K562 (cell line): ENCODE results near the gene KCNC3. TPM values are rescaled to one million over a fixed set of nuclear protein-coding genes. Genes with fewer than 3 reads are reported as not detected.

Source experiments
- CBX2 ChIP-seq: fragments of 200-600 bp; sonication (generic); IDR thresholded peaks from one replicate; pipeline ENCODE4 v1.6.1; 2012; ENCODE audit warnings: mild to moderate bottlenecking, low read length, inconsistent platforms; ENCODE audit not compliant: insufficient read depth, poor library complexity, severe bottlenecking
- FIP1L1 ChIP-seq: fragments of 200-400 bp; formaldehyde crosslinking; IDR thresholded peaks from 2 replicates; pipeline ENCODE4 v1.6.1; 2018; ENCODE audit warnings: mild to moderate bottlenecking, low read depth, low read length; ENCODE audit not compliant: poor library complexity, severe bottlenecking
- HDAC1 ChIP-seq, 2 experiments: fragments of 450-650 bp; IDR thresholded peaks; 2 replicates each; pipeline ENCODE4 v1.6.1; 2016 to 2017; ENCODE audit warnings: inconsistent platforms in 1 of 2, mild to moderate bottlenecking in 1 of 2, moderate library complexity in 1 of 2
- HNRNPH1 ChIP-seq: fragments of 200-400 bp; formaldehyde crosslinking; optimal IDR thresholded peaks from 2 replicates; pipeline ENCODE3; 2017; ENCODE audit warnings: low read depth, mild to moderate bottlenecking, low read length, moderate library complexity
- ILF3 ChIP-seq: fragments of 450-650 bp; IDR thresholded peaks from 2 replicates; pipeline ENCODE4 v1.6.1; 2018; ENCODE audit warnings: antibody characterized with exemption, mild to moderate bottlenecking, moderate library complexity, borderline replicate concordance
- MCM3 ChIP-seq: fragments of 450-650 bp; IDR thresholded peaks from 2 replicates; pipeline ENCODE4 v1.6.1; 2016
- OTX1 ChIP-seq: fragments of 450-650 bp; formaldehyde crosslinking; IDR thresholded peaks from 2 replicates; pipeline ENCODE4 v1.4.0; 2022; ENCODE audit warnings: mild to moderate bottlenecking
- PHTF2 ChIP-seq: fragments of 250-450 bp; sonication (Bioruptor Pico); IDR thresholded peaks from 2 replicates; pipeline ENCODE4 v1.5.0; 2021; ENCODE audit warnings: mild to moderate bottlenecking
- SAFB ChIP-seq: fragments of 200-400 bp; formaldehyde crosslinking; IDR thresholded peaks from 2 replicates; pipeline ENCODE4 v1.6.1; 2017; ENCODE audit warnings: low read depth, low read length, borderline replicate concordance
- SMC3 ChIP-seq: conservative IDR thresholded peaks from 2 replicates; pipeline ENCODE4 v1.6.1; 2011; ENCODE audit warnings: low read depth, low read length, improper control_type of control experiment; ENCODE audit not compliant: insufficient read depth
- SNAPC5 ChIP-seq: fragments of 250-450 bp; sonication (Bioruptor Pico); IDR thresholded peaks from 2 replicates; pipeline ENCODE4 v1.8.0; 2021; ENCODE audit warnings: moderate library complexity, mild to moderate bottlenecking, inconsistent platforms
- ZBTB8A ChIP-seq: fragments of 450-650 bp; IDR thresholded peaks from 2 replicates; pipeline ENCODE4 v1.6.1; 2018; ENCODE audit warnings: mild to moderate bottlenecking, moderate library complexity; ENCODE audit not compliant: partially characterized antibody
- ZNF511 ChIP-seq: sonication (generic); formaldehyde crosslinking; IDR thresholded peaks from 2 replicates; pipeline ENCODE4 v1.8.0; 2022; ENCODE audit warnings: mild to moderate bottlenecking, missing genetic modification reagents
- ZNF766 ChIP-seq: fragments of 200-800 bp; sonication (Bioruptor generic); conservative IDR thresholded peaks from 2 replicates; pipeline ENCODE4 v1.6.1; 2016; ENCODE audit warnings: missing genetic modification characterization, missing compliant biosample characterization
- polyA plus RNA-seq, 8 experiments: library from polyadenylated mRNA; depleted of rRNA in 4 of 8; stranded (reverse) in 5 of 8; unstranded in 3 of 8; fragments of >200 nt; fragmentation: Nextera tagmentation in 2 of 8; fragmentation: Illumina TruSeq in 1 of 8; extraction: Ambion mirVana in 2 of 8; extraction: Trizol in 1 of 8; gene quantifications; 2 replicates each; pipeline versions ENCODE4 v1.2.1 to v1.2.3, GENCODE V29; 2011 to 2014; ENCODE audit warnings: inconsistent platforms in 1 of 8, missing spikeins in 1 of 8
- total RNA-seq, 7 experiments: library from RNA; depleted of rRNA in 6 of 7; stranded (reverse); fragments of >200 nt in 6 of 7; fragmentation: Illumina TruSeq in 2 of 7; extraction: Trizol in 2 of 7; gene quantifications; 2 replicates each; pipeline versions ENCODE4 v1.2.1 to v1.2.3, GENCODE V29; 2011 to 2021; ENCODE audit warnings: low replicate concordance in 1 of 7
- TF ChIP-seq, protein P1 (sequence below): fragments of 450-650 bp; IDR thresholded peaks from 2 replicates; pipeline ENCODE4 v1.6.1; 2017; ENCODE audit warnings: mild to moderate bottlenecking, moderate library complexity
- TF ChIP-seq, protein P2 (sequence below): fragments of 450-650 bp; formaldehyde crosslinking; IDR thresholded peaks from 2 replicates; pipeline ENCODE4 v1.4.0; 2022; ENCODE audit warnings: missing genetic modification characterization
- TF ChIP-seq, protein P3 (sequence below): fragments of 450-650 bp; formaldehyde crosslinking; IDR thresholded peaks from 2 replicates; pipeline ENCODE4 v1.4.0; 2020; ENCODE audit warnings: mild to moderate bottlenecking, moderate library complexity
- TF ChIP-seq, protein P4 (sequence below): IDR thresholded peaks from 3 replicates; pipeline ENCODE4 v1.6.1; 2011; ENCODE audit warnings: borderline replicate concordance, mild to moderate bottlenecking, moderate library complexity; ENCODE audit not compliant: insufficient read length; ENCODE audit errors: extremely low read depth

KCNC3 gene
- total and polyA plus RNA-seq, 9 of the 15 experiments (the other 6 are each of a cell fraction or from before 2014, with no cell fraction given) = 0.03 to 26.2 (median 2.0) TPM

- TF ChIP-seq SAFB = peak; percentile 20; the same call in 1 of the 2 replicates
- TF ChIP-seq ILF3 = no peak
- TF ChIP-seq, protein P1, sequence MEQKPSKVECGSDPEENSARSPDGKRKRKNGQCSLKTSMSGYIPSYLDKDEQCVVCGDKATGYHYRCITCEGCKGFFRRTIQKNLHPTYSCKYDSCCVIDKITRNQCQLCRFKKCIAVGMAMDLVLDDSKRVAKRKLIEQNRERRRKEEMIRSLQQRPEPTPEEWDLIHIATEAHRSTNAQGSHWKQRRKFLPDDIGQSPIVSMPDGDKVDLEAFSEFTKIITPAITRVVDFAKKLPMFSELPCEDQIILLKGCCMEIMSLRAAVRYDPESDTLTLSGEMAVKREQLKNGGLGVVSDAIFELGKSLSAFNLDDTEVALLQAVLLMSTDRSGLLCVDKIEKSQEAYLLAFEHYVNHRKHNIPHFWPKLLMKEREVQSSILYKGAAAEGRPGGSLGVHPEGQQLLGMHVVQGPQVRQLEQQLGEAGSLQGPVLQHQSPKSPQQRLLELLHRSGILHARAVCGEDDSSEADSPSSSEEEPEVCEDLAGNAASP = no peak
- TF ChIP-seq ZNF511 (CRISPR knock-in tag) = no peak
- TF ChIP-seq, protein P2, sequence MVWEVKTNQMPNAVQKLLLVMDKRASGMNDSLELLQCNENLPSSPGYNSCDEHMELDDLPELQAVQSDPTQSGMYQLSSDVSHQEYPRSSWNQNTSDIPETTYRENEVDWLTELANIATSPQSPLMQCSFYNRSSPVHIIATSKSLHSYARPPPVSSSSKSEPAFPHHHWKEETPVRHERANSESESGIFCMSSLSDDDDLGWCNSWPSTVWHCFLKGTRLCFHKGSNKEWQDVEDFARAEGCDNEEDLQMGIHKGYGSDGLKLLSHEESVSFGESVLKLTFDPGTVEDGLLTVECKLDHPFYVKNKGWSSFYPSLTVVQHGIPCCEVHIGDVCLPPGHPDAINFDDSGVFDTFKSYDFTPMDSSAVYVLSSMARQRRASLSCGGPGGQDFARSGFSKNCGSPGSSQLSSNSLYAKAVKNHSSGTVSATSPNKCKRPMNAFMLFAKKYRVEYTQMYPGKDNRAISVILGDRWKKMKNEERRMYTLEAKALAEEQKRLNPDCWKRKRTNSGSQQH (CRISPR knock-in tag) = no peak
- TF ChIP-seq, protein P3, sequence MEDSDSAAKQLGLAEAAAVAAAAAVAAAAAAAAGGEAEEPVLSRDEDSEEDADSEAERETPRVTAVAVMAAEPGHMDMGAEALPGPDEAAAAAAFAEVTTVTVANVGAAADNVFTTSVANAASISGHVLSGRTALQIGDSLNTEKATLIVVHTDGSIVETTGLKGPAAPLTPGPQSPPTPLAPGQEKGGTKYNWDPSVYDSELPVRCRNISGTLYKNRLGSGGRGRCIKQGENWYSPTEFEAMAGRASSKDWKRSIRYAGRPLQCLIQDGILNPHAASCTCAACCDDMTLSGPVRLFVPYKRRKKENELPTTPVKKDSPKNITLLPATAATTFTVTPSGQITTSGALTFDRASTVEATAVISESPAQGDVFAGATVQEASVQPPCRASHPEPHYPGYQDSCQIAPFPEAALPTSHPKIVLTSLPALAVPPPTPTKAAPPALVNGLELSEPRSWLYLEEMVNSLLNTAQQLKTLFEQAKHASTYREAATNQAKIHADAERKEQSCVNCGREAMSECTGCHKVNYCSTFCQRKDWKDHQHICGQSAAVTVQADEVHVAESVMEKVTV = no peak
- TF ChIP-seq, protein P4, sequence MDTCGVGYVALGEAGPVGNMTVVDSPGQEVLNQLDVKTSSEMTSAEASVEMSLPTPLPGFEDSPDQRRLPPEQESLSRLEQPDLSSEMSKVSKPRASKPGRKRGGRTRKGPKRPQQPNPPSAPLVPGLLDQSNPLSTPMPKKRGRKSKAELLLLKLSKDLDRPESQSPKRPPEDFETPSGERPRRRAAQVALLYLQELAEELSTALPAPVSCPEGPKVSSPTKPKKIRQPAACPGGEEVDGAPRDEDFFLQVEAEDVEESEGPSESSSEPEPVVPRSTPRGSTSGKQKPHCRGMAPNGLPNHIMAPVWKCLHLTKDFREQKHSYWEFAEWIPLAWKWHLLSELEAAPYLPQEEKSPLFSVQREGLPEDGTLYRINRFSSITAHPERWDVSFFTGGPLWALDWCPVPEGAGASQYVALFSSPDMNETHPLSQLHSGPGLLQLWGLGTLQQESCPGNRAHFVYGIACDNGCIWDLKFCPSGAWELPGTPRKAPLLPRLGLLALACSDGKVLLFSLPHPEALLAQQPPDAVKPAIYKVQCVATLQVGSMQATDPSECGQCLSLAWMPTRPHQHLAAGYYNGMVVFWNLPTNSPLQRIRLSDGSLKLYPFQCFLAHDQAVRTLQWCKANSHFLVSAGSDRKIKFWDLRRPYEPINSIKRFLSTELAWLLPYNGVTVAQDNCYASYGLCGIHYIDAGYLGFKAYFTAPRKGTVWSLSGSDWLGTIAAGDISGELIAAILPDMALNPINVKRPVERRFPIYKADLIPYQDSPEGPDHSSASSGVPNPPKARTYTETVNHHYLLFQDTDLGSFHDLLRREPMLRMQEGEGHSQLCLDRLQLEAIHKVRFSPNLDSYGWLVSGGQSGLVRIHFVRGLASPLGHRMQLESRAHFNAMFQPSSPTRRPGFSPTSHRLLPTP = no peak
- TF ChIP-seq FIP1L1 = no peak
- TF ChIP-seq MCM3 = no peak
- TF ChIP-seq HNRNPH1 = no peak
- TF ChIP-seq OTX1 (CRISPR knock-in tag) = no peak
- no peak for TF ChIP-seq CBX2
- TF ChIP-seq SMC3 = no peak
- no peak for TF ChIP-seq SNAPC5 (CRISPR knock-in tag)
- peak; percentile 84 for TF ChIP-seq ZNF766
- TF ChIP-seq HDAC1 (IDR thresholded peaks at IDR 0.05) = 0 out of 4 replicates have a peak, but pooled peaks of 1 of the 2 experiments have one; percentile 39
- no peak for TF ChIP-seq PHTF2 (CRISPR knock-in tag)
- no peak for TF ChIP-seq ZBTB8A
These were observed 4.1 kb upstream of the KCNC3 start (continued) for GRCh38 chr19:50333235-50333736.
